Stimulated activated CD8-positive, alpha-beta memory T cell treated with anti-CD3 and anti-CD28 coated beads, Interleukin-2, amount 100 ng/mL, for 48 hours (primary cell): ENCODE data around the gene SBF1.
"Not testable (repeated sequence)": the region's sequence is repeated elsewhere in the genome, so short reads cannot be mapped to it uniquely, and the experiment has no call there.

Experiments
- DNase-seq, 2 donors: peaks; one replicate each; pipeline ENCODE4 v3.0.0-alpha.2; 2020; ENCODE audit warnings: low read depth in 2 of 2

Gene SBF1

DNA sequence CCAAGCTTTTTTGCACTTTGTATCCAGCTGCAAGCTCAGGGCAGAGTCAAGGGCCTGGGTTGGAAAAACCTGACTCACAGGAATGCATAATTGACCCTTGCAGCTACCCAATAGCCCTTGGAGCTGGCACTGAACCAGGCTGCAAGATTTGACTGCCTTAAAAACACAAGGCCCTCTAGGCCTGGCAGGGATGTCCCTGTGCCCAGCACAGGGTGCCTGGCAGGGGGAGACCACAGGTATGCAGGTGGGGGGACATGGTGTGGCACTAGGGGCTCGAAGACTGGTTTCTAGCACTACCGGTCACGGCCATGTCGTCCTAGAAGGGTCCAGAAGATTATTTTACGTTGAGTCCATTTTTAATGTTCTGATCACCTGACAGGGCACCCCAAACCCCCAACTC is 30.2 kb downstream of the SBF1 start:
- DNase-seq, result no peak

- no peak for DNase-seq
Measured at GRCh38 chr22:50443801-50444625, 30.8 kb downstream of the SBF1 start.

DNA sequence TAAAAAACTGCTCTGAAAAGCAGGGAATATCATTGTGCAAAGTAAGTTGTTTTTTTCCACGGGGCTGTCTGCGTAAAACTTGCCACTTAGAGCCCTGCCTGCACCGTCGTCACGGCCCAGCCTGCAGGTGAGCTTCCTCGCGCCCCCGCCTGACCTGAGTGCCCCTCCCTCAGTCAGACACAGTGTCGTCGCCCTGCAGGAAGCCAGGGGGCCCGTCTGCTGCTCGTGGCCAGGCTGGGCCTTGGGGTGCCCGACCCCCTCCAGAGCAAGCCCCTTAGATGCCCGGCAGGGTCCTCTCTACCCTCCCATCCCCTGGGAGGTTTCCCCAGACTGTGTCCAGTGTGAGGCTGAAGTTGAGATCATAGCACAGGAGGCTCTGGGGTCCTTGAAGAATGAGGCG is 31.6 kb downstream of the SBF1 start:
- no peak for DNase-seq

DNA sequence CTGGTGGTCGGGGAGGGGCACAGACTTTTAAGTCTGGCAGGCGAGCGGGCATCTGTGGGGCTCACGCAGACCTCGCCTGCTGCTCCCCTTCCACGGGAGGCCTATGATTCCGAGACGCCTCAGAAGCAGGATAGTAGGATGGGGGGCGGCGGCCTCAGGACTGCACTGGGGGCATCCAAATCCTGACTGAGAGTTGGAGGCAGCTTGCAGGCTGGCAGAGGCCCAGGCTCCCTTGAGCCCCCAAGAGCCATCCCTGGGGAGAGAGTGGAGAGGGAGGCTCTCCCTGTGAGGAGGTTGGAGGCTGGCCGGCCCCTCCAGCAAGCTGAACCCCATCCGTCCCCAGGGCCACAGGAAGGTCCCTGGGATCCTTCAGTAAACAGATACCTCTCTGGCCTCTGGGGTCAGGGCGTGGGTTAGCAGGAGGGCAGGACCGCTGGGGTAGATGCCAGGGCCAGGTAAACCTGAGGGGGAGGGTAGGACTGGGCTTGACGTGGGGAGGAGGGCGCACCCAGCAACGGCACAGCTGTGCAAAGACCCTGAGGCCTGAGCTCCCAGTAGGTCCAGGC is 33.3 kb downstream of the SBF1 start:
- no peak for DNase-seq

- no peak for DNase-seq
Measured at GRCh38 chr22:50440544-50441249, 34.1 kb downstream of the SBF1 start.

DNA sequence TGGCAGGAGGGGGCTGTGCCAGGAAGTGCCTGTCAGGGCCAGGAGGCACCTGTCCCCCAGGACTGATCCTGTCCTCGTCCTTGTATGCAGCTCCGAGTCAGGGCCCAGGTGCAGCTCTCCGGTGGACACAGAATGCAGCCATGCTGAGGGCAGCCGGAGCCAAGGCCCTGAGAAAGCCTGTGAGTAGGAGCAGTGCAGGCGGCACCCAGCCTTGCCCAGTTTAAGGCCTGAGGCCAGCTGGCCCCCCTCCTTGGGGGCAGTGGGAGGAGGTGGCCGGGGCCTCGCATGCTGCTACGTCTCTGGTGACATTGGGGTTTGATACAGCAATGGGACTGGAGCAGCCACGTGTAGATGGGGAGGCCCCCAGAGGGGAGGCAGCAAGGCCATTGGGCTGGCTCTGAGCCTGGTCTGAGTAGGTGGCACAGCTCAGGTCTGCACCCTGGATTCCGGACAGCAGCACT is 34.9 kb downstream of the SBF1 start:
- DNase-seq, result no peak

GRCh38 chr22:50439314-50439870 is 35.4 kb downstream of the SBF1 start:
- no peak for DNase-seq

GRCh38 chr22:50438305-50439275 is 36.2 kb downstream of the SBF1 start:
- no peak for DNase-seq

- no peak for DNase-seq
Measured at GRCh38 chr22:50437511-50438304, 37.1 kb downstream of the SBF1 start.

DNA sequence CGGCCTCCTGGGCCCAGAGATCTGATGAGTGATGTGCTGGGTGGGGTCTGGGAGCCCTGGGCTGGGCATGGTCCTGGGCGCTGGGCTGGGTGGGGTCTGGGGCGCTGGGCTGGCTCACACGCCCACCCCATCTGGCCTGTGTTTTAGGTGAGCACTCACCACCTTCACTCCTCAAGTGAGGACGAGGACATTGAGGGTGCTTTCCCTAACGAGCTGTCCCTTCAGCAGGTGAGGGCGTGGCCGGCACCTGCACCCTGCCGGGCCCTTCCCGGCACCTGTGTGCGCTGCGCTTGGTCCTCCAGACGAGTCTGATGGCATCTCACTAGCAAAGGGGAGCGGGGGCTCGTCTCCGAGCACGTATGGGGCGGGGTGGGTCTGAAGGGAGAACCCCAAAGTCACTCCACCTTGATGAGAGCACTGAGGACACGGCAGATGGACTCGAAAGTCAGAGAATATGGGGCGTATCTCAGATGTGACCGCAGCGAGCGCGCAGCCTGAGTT is 37.9 kb downstream of the SBF1 start:
- no peak for DNase-seq

- no peak for DNase-seq
Measured at GRCh38 chr22:50436015-50436830, 38.6 kb downstream of the SBF1 start.

DNA sequence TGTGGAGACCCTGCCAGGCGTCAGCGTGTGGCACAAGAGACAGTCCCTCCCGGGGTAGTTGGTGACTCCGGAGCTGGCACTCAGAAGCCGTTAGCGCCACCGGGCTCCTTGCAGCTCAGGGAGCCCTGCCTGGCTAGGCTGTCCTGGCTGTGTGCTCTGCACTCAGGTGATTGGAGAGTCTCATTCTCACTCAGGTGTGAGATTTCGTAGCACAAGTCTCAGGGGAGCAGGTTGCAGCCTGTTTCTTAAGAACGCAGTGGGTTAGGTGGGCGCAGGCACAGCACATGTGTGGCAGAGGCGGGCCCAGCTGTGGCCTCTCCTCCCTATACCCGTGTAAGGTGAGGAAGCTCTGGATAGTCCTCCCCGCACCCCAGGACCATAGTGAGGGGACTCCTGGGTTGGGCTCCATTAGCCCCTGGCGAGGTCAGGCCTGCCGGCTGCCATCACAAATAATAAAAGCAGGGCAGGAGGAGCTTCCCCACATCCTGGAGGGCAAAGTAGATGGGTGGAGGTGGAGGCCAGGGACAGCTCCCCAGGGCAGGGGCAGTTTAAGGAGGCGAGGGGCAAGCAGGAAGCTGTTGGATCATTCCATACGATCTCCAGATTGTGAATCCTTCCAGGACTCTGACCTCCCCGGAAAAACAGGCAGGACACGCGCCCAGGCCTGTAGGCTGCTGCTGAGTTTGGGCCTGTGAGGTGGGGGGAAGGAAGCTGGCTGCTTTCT is 39.4 kb downstream of the SBF1 start:
- no peak for DNase-seq

- DNase-seq, result no peak
Measured at GRCh38 chr22:50434849-50435248, 40.0 kb downstream of the SBF1 start.

DNA sequence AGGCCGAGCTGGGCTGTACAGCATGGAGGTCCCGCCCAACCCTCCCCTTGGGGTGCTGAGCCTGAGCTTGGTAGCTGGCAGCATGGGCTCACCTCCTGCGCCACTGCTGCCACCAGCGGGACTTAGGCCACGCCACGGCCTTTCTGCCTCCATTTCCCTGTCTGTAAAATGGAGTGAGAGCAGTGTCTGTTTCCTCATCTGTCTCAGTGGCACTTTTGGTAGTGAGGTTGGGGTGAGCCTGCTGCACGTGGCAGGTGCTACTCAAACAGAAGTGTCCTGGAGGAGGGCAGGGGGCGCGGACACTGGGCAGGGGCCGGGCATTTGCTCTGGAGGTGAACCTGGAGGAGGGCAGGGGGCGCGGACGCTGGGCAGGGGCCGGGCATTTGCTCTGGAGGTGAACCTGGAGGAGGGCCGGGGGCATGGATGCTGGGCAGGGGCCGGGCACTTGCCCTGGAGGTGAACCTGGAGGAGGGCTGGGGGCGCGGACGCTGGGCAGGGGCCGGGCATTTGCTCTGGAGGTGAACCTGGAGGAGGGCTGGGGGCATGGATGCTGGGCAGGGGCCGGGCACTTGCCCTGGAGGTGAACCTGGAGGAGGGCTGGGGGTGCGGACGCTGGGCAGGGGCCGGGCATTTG is 41.8 kb downstream of the SBF1 start:
- DNase-seq, result not testable (repeated sequence)

- DNase-seq, result no peak
Measured at GRCh38 chr22:50432131-50432876, 42.5 kb downstream of the SBF1 start.

- DNase-seq, result no peak
Measured at GRCh38 chr22:50425179-50425916, 49.5 kb downstream of the SBF1 start.

GRCh38 chr22:50423956-50424355 is 50.9 kb downstream of the SBF1 start:
- DNase-seq, result no peak
